ENCODE data around the gene ASB13. TPM values are rescaled to one million over a fixed set of nuclear protein-coding genes. Genes with fewer than 3 reads are reported as not detected.

Gene ASB13
- total RNA-seq, 2 donors from 2014 or later = 15.8 to 16.0 TPM

DNA sequence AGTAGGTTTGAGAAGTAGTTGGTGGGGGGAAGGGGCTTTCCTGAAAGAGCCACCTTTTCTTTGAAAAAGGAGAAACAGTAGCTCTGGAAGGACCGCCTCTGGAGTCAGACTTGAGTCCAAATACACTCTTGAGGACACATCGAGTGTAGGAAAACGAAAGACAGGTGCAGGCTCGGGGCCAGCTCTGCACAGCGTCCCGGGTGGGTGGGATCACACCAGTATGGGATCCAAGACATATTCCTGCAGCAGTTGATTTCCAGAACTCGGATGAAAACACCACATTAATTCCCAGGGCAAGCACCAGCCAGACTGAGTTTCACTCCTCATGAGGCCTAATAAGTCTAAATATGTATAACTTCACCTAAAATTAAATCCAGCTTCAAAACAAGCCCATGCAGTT is 61.4 kb downstream of the ASB13 start:
- Histone ChIP-seq H3K4me1 (ENCODE audit: control insufficient read depth in 1 of 2, low read depth in 2 of 2) (peaks cover 14 to 81% of the 10 kb centered on the region in 2 donors), H3K27me3 (replicated peaks; ENCODE audit: insufficient read depth) (no peaks in the 10 kb centered on the region), H3K4me3 (no peak overlapping the region), H3K36me3 (no peaks in the 10 kb centered on the region), H3K9me3 (no peaks in the 10 kb centered on the region), H3K27ac (peak overlapping the region in 1 of 2 donors; percentile 87)
- TF ChIP-seq, protein P1, sequence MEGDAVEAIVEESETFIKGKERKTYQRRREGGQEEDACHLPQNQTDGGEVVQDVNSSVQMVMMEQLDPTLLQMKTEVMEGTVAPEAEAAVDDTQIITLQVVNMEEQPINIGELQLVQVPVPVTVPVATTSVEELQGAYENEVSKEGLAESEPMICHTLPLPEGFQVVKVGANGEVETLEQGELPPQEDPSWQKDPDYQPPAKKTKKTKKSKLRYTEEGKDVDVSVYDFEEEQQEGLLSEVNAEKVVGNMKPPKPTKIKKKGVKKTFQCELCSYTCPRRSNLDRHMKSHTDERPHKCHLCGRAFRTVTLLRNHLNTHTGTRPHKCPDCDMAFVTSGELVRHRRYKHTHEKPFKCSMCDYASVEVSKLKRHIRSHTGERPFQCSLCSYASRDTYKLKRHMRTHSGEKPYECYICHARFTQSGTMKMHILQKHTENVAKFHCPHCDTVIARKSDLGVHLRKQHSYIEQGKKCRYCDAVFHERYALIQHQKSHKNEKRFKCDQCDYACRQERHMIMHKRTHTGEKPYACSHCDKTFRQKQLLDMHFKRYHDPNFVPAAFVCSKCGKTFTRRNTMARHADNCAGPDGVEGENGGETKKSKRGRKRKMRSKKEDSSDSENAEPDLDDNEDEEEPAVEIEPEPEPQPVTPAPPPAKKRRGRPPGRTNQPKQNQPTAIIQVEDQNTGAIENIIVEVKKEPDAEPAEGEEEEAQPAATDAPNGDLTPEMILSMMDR (IDR thresholded peaks at IDR 0.05) = no peak
- no peak for ATAC-seq (ENCODE audit: insufficient number of reproducible peaks, low FRiP score, low read depth)
- DNase-seq (ENCODE audit: low spot score) = no peak

DNA sequence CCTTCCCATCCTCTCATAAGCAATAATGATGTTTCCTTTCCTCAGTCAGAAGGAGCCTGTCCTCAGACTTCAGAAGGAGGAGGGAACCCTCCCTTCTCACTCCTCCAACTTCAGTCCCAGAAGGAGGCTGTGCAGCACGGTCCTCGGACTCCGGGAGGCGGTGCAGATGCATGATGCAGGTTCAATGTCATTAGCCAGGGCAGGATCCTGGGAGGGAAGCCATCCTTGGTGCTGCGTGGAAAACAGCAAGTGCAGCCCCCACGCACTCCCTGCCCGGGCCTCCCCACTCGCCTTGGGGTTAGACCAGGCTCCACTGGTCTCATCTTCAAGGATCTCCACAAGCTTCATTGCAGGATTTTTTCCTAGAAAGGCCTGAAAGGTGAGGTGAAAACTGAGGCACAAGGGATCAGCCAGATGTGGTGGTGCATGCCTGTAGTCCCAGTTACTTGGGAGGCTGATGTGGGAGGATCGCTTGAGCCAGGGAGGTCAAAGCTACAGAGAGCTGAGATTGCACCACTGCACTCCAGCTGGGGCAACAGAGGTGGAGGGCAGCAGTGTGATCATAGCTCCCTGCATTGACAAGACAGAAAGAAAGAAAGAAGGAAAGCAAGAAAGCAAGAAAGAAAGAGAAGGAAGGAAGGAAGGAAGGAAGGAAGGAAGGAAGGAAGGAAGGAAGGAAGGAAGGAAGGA is 62.0 kb downstream of the ASB13 start:
- no peaks in the 10 kb centered on the region for H3K36me3 ChIP-seq
- ATAC-seq (ENCODE audit: insufficient number of reproducible peaks, low FRiP score, low read depth) = no peak
- no peak overlapping the region for H3K4me3 ChIP-seq
- DNase-seq (ENCODE audit: low spot score) = no peak
- TF ChIP-seq, protein P1 (IDR thresholded peaks at IDR 0.05) = no peak
- no peaks in the 10 kb centered on the region for H3K27me3 ChIP-seq (replicated peaks; ENCODE audit: insufficient read depth)
- peak overlapping the region in 1 of 2 donors; percentile 87 for H3K27ac ChIP-seq
- H3K9me3 ChIP-seq = no peaks in the 10 kb centered on the region
- peaks cover 14 to 81% of the 10 kb centered on the region in 2 donors for H3K4me1 ChIP-seq (ENCODE audit: control insufficient read depth in 1 of 2, low read depth in 2 of 2)

DNA sequence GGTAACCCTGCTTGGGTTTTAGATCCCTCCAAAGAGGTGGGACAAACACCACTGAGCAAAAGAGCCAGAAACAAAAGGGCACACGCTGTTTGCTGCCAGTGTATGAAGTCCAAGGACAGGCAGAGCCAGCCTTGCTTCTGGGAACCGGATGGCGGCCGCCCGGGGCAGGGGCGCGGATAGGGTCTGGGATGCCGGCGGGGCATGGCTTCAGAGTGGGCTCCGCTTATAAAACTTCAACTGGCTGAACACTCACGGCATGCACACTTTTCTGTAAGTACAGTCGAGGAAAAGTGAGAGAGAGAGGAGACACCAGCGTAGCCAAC is 62.6 kb downstream of the ASB13 start:
- no peaks in the 10 kb centered on the region for H3K36me3 ChIP-seq
- no peaks in the 10 kb centered on the region for H3K27me3 ChIP-seq (replicated peaks; ENCODE audit: insufficient read depth)
- peaks cover 14 to 81% of the 10 kb centered on the region in 2 donors for H3K4me1 ChIP-seq (ENCODE audit: control insufficient read depth in 1 of 2, low read depth in 2 of 2)
- TF ChIP-seq, protein P1 (IDR thresholded peaks at IDR 0.05) = no peak
- DNase-seq (ENCODE audit: low spot score) (no peak), ATAC-seq (ENCODE audit: insufficient number of reproducible peaks, low FRiP score, low read depth) (no peak)
- no peaks in the 10 kb centered on the region for H3K9me3 ChIP-seq
- no peak overlapping the region for H3K4me3 ChIP-seq
- H3K27ac ChIP-seq = peak overlapping the region in 1 of 2 donors; percentile 87

DNA sequence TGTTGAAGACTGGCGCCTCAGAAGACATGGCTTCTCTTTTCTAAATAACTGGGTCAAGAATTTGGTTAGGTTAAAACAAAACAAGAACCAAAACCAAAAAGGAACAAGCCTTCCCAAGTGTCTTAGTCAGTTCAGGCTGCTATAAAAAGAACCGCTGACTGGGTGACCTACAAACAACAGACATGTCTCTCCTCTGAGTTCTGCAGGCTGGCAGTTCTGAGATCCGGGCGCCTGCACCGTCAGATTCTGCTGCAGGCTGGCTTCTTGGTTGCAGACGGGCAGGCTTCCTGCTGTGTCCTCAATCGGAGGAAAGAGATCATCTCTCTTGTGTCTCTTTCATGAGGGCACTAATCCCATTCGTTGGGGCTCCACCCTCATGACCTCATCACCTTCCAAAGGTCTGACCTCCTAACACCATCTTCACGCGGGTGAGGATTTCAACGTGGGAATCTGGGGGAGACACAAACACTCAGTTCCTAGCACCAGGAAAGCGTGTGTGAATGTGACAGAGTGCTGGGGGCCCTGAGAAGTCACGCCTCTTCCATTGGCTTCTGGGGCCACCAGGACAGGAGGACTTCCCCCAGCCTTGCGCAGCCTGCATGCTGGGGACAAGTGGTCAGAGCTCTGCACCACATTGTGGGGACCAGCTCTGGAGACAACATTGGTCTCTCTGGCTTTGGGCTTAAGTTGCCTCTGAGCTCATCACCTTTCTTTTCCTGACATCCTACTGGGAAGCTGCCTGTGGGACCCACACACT is 63.1 kb downstream of the ASB13 start:
- Histone ChIP-seq H3K9me3 (no peaks in the 10 kb centered on the region), H3K27me3 (replicated peaks; ENCODE audit: insufficient read depth) (no peaks in the 10 kb centered on the region), H3K4me1 (ENCODE audit: control insufficient read depth in 1 of 2, low read depth in 2 of 2) (peaks cover 14 to 81% of the 10 kb centered on the region in 2 donors), H3K4me3 (no peak overlapping the region), H3K36me3 (no peaks in the 10 kb centered on the region), H3K27ac (peak overlapping the region; percentile 84 to 87)
- DNase-seq (ENCODE audit: low spot score) (no peak), ATAC-seq (ENCODE audit: insufficient number of reproducible peaks, low FRiP score, low read depth) (no peak)
- TF ChIP-seq, protein P1 (IDR thresholded peaks at IDR 0.05) = no peak

DNA sequence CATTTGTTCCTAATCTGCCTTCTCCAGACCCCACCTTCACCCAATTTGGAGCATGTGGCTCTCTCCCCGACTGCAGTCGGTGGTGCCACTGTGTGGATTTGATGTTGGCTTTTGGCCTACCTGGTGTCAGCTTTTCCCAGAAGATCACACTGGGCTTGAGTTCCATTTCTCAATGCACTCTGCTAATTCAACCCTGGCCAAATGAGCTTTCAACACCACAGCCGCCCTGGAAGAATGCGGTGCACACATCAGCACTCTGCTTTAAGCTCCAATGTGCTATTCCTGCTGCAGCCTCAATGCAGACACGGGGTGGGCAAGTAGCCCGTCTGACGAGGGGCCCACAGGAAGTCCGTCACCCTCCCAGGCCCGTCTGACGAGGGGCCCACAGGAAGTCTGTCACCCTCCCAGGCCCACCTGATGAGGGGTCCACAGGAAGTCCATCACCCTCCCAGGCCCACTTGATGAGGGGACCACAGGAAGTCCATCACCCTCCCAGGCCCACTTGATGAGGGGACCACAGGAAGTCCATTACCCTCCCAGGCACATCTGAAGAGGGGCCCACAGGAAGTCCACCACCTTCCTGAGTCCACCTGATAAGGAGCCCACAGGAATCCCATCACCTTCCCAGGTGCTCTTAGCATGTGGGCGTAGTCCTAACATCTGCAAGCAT is 64.4 kb downstream of the ASB13 start:
- Histone ChIP-seq H3K4me3 (no peak overlapping the region), H3K36me3 (no peaks in the 10 kb centered on the region), H3K9me3 (no peaks in the 10 kb centered on the region), H3K27me3 (replicated peaks; ENCODE audit: insufficient read depth) (no peaks in the 10 kb centered on the region), H3K4me1 (ENCODE audit: control insufficient read depth in 1 of 2, low read depth in 2 of 2) (peaks cover 14 to 89% of the 10 kb centered on the region in 2 donors), H3K27ac (peak overlapping the region; percentile 84 to 87)
- no peak for ATAC-seq (ENCODE audit: insufficient number of reproducible peaks, low FRiP score, low read depth)
- TF ChIP-seq, protein P1 (IDR thresholded peaks at IDR 0.05) = no peak
- no peak for DNase-seq (ENCODE audit: low spot score)

All from thoracic aorta (tissue), 2 donors.